ENCODE results near the gene LDHAL6B.

Gene LDHAL6B

GRCh38 chr15:59186501-59186900 is 20.1 kb upstream of the LDHAL6B start:
- no peaks in the 10 kb centered on the region for H3K27me3 ChIP-seq (replicated peaks in 2 of 5; ENCODE audit: control insufficient read depth in 4 of 5, insufficient read depth in 5 of 5, low read length in 4 of 5)
- H3K9me3 ChIP-seq (ENCODE audit: control extremely low read depth in 1 of 5, control insufficient read depth in 4 of 5, insufficient read depth in 2 of 5, low read depth in 1 of 5, low read length in 4 of 5) = peaks cover 0 to 10% (median 7%) of the 10 kb centered on the region in 5 experiments
- H3K27ac ChIP-seq (ENCODE audit: insufficient read depth in 1 of 2, low read depth in 1 of 2, low read length in 2 of 2, poor library complexity in 1 of 2, severe bottlenecking in 2 of 2) = no peak overlapping the region
- DNase-seq = no peak
- H3K4me3 ChIP-seq (ENCODE audit: control insufficient read depth in 1 of 7, extremely low read depth in 1 of 7, insufficient read depth in 4 of 7, low read depth in 2 of 7, low read length in 6 of 7) = no peak overlapping the region
- WGBS (ENCODE audit: insufficient coverage) = 92% methylated on average over 2 of the region's 4 CpGs
- ChIA-PET CTCF (no interaction called here), POLR2A (no interaction called here)
- peaks cover 0 to 28% (median 3%) of the 10 kb centered on the region in 4 experiments for H3K36me3 ChIP-seq (ENCODE audit: control insufficient read depth in 4 of 4, insufficient read depth in 4 of 4, low read length in 3 of 4)
- no peaks in the 10 kb centered on the region for H3K4me1 ChIP-seq (ENCODE audit: control extremely low read depth in 1 of 4, control insufficient read depth in 4 of 4, insufficient read depth in 4 of 4, low read length in 3 of 4)

- no peak overlapping the region for H3K4me3 ChIP-seq (ENCODE audit: control insufficient read depth in 1 of 7, extremely low read depth in 1 of 7, insufficient read depth in 4 of 7, low read depth in 2 of 7, low read length in 6 of 7)
- ChIA-PET POLR2A (no interaction called here), CTCF (no interaction called here)
- no peaks in the 10 kb centered on the region for H3K4me1 ChIP-seq (ENCODE audit: control extremely low read depth in 1 of 4, control insufficient read depth in 4 of 4, insufficient read depth in 4 of 4, low read length in 3 of 4)
- H3K36me3 ChIP-seq (ENCODE audit: control insufficient read depth in 4 of 4, insufficient read depth in 4 of 4, low read length in 3 of 4) = peaks cover 0 to 21% (median 1%) of the 10 kb centered on the region in 4 experiments
- peaks cover 0 to 6% (median 0%) of the 10 kb centered on the region in 5 experiments for H3K9me3 ChIP-seq (ENCODE audit: control extremely low read depth in 1 of 5, control insufficient read depth in 4 of 5, insufficient read depth in 2 of 5, low read depth in 1 of 5, low read length in 4 of 5)
- no peak overlapping the region for H3K27ac ChIP-seq (ENCODE audit: insufficient read depth in 1 of 2, low read depth in 1 of 2, low read length in 2 of 2, poor library complexity in 1 of 2, severe bottlenecking in 2 of 2)
- no peaks in the 10 kb centered on the region for H3K27me3 ChIP-seq (replicated peaks in 2 of 5; ENCODE audit: control insufficient read depth in 4 of 5, insufficient read depth in 5 of 5, low read length in 4 of 5)
- no peak for DNase-seq
- WGBS (ENCODE audit: insufficient coverage) = 95% methylated on average over 5 of the region's 5 CpGs
Observed at GRCh38 chr15:59189241-59189640, 17.4 kb upstream of the LDHAL6B start.

- WGBS (ENCODE audit: insufficient coverage) = 100% methylated on average over 6 of the region's 7 CpGs
- H3K4me3 ChIP-seq (ENCODE audit: control insufficient read depth in 1 of 7, extremely low read depth in 1 of 7, insufficient read depth in 4 of 7, low read depth in 2 of 7, low read length in 6 of 7) = no peak overlapping the region
- POLR2A ChIA-PET = no interaction called here
- peaks cover 0 to 25% (median 5%) of the 10 kb centered on the region in 4 experiments for H3K36me3 ChIP-seq (ENCODE audit: control insufficient read depth in 4 of 4, insufficient read depth in 4 of 4, low read length in 3 of 4)
- H3K4me1 ChIP-seq (ENCODE audit: control extremely low read depth in 1 of 4, control insufficient read depth in 4 of 4, insufficient read depth in 4 of 4, low read length in 3 of 4) = peaks cover 0 to 4% (median 0%) of the 10 kb centered on the region in 4 experiments
- H3K27ac ChIP-seq (ENCODE audit: insufficient read depth in 1 of 2, low read depth in 1 of 2, low read length in 2 of 2, poor library complexity in 1 of 2, severe bottlenecking in 2 of 2) = no peak overlapping the region
- peaks cover 0 to 6% (median 0%) of the 10 kb centered on the region in 5 experiments for H3K9me3 ChIP-seq (ENCODE audit: control extremely low read depth in 1 of 5, control insufficient read depth in 4 of 5, insufficient read depth in 2 of 5, low read depth in 1 of 5, low read length in 4 of 5)
- CTCF ChIA-PET = interaction anchor here (1.0 kb wide), 1 partner anchor 28 kb away, joined by 3 read pairs; no protein-coding TSS in a partner anchor
- DNase-seq = no peak
- H3K27me3 ChIP-seq (replicated peaks in 2 of 5; ENCODE audit: control insufficient read depth in 4 of 5, insufficient read depth in 5 of 5, low read length in 4 of 5) = no peaks in the 10 kb centered on the region
Observed at GRCh38 chr15:59190291-59190690, 16.4 kb upstream of the LDHAL6B start.

- peaks cover 0 to 4% (median 0%) of the 10 kb centered on the region in 4 experiments for H3K4me1 ChIP-seq (ENCODE audit: control extremely low read depth in 1 of 4, control insufficient read depth in 4 of 4, insufficient read depth in 4 of 4, low read length in 3 of 4)
- no peaks in the 10 kb centered on the region for H3K27me3 ChIP-seq (replicated peaks in 2 of 5; ENCODE audit: control insufficient read depth in 4 of 5, insufficient read depth in 5 of 5, low read length in 4 of 5)
- ChIA-PET POLR2A (no interaction called here), CTCF (no interaction called here)
- H3K9me3 ChIP-seq (ENCODE audit: control extremely low read depth in 1 of 5, control insufficient read depth in 4 of 5, insufficient read depth in 2 of 5, low read depth in 1 of 5, low read length in 4 of 5) = peaks cover 0 to 6% (median 0%) of the 10 kb centered on the region in 5 experiments
- no peak overlapping the region for H3K27ac ChIP-seq (ENCODE audit: insufficient read depth in 1 of 2, low read depth in 1 of 2, low read length in 2 of 2, poor library complexity in 1 of 2, severe bottlenecking in 2 of 2)
- peaks cover 0 to 25% (median 5%) of the 10 kb centered on the region in 4 experiments for H3K36me3 ChIP-seq (ENCODE audit: control insufficient read depth in 4 of 4, insufficient read depth in 4 of 4, low read length in 3 of 4)
- 96% methylated on average over 2 of the region's 6 CpGs for WGBS (ENCODE audit: insufficient coverage)
- no peak for DNase-seq
- no peak overlapping the region for H3K4me3 ChIP-seq (ENCODE audit: control insufficient read depth in 1 of 7, extremely low read depth in 1 of 7, insufficient read depth in 4 of 7, low read depth in 2 of 7, low read length in 6 of 7)
Observed at GRCh38 chr15:59191855-59192237, 14.8 kb upstream of the LDHAL6B start.

GRCh38 chr15:59194639-59195325 is 11.9 kb upstream of the LDHAL6B start:
- WGBS (ENCODE audit: insufficient coverage) = 98% methylated on average over 7 of the region's 10 CpGs
- POLR2A ChIA-PET = no interaction called here
- peaks cover 0 to 16% (median 4%) of the 10 kb centered on the region in 4 experiments for H3K36me3 ChIP-seq (ENCODE audit: control insufficient read depth in 4 of 4, insufficient read depth in 4 of 4, low read length in 3 of 4)

GRCh38 chr15:59196416-59196815 is 10.2 kb upstream of the LDHAL6B start:
- ChIA-PET CTCF (no interaction called here), POLR2A (no interaction called here)
- no peak overlapping the region for H3K4me3 ChIP-seq (ENCODE audit: control insufficient read depth in 1 of 7, extremely low read depth in 1 of 7, insufficient read depth in 4 of 7, low read depth in 2 of 7, low read length in 6 of 7)
- H3K27ac ChIP-seq (ENCODE audit: insufficient read depth in 1 of 2, low read depth in 1 of 2, low read length in 2 of 2, poor library complexity in 1 of 2, severe bottlenecking in 2 of 2) = no peak overlapping the region
- no peaks in the 10 kb centered on the region for H3K9me3 ChIP-seq (ENCODE audit: control extremely low read depth in 1 of 5, control insufficient read depth in 4 of 5, insufficient read depth in 2 of 5, low read depth in 1 of 5, low read length in 4 of 5)
- 100% methylated on average over 1 of the region's 2 CpGs for WGBS (ENCODE audit: insufficient coverage)
- peaks cover 0 to 14% (median 4%) of the 10 kb centered on the region in 4 experiments for H3K36me3 ChIP-seq (ENCODE audit: control insufficient read depth in 4 of 4, insufficient read depth in 4 of 4, low read length in 3 of 4)
- H3K4me1 ChIP-seq (ENCODE audit: control extremely low read depth in 1 of 4, control insufficient read depth in 4 of 4, insufficient read depth in 4 of 4, low read length in 3 of 4) = peaks cover 0 to 4% (median 0%) of the 10 kb centered on the region in 4 experiments
- H3K27me3 ChIP-seq (replicated peaks in 2 of 5; ENCODE audit: control insufficient read depth in 4 of 5, insufficient read depth in 5 of 5, low read length in 4 of 5) = no peaks in the 10 kb centered on the region
- no peak for DNase-seq

More at GRCh38 chr15:59194639-59195325, 11.9 kb upstream of the LDHAL6B start:
- H3K4me1 ChIP-seq (ENCODE audit: control extremely low read depth in 1 of 4, control insufficient read depth in 4 of 4, insufficient read depth in 4 of 4, low read length in 3 of 4) = peaks cover 0 to 4% (median 0%) of the 10 kb centered on the region in 4 experiments
- no peaks in the 10 kb centered on the region for H3K27me3 ChIP-seq (replicated peaks in 2 of 5; ENCODE audit: control insufficient read depth in 4 of 5, insufficient read depth in 5 of 5, low read length in 4 of 5)
- no peaks in the 10 kb centered on the region for H3K9me3 ChIP-seq (ENCODE audit: control extremely low read depth in 1 of 5, control insufficient read depth in 4 of 5, insufficient read depth in 2 of 5, low read depth in 1 of 5, low read length in 4 of 5)
- H3K27ac ChIP-seq (ENCODE audit: insufficient read depth in 1 of 2, low read depth in 1 of 2, low read length in 2 of 2, poor library complexity in 1 of 2, severe bottlenecking in 2 of 2) = no peak overlapping the region
- no peak overlapping the region for H3K4me3 ChIP-seq (ENCODE audit: control insufficient read depth in 1 of 7, extremely low read depth in 1 of 7, insufficient read depth in 4 of 7, low read depth in 2 of 7, low read length in 6 of 7)
- CTCF ChIA-PET = interaction anchor here (1.3 kb wide), 1 partner anchor 21 kb away, joined by 3 read pairs; no protein-coding TSS in a partner anchor
- no peak for DNase-seq

GRCh38 chr15:59197454-59197853 is 9.2 kb upstream of the LDHAL6B start:
- DNase-seq = no peak
- H3K4me1 ChIP-seq (ENCODE audit: control extremely low read depth in 1 of 4, control insufficient read depth in 4 of 4, insufficient read depth in 4 of 4, low read length in 3 of 4) = peaks cover 0 to 4% (median 0%) of the 10 kb centered on the region in 4 experiments
- H3K27ac ChIP-seq (ENCODE audit: insufficient read depth in 1 of 2, low read depth in 1 of 2, low read length in 2 of 2, poor library complexity in 1 of 2, severe bottlenecking in 2 of 2) = no peak overlapping the region
- WGBS (ENCODE audit: insufficient coverage) = 100% methylated on average over 1 of the region's 2 CpGs
- POLR2A ChIA-PET = no interaction called here
- CTCF ChIA-PET = no interaction called here
- H3K27me3 ChIP-seq (replicated peaks in 2 of 5; ENCODE audit: control insufficient read depth in 4 of 5, insufficient read depth in 5 of 5, low read length in 4 of 5) = no peaks in the 10 kb centered on the region
- no peaks in the 10 kb centered on the region for H3K9me3 ChIP-seq (ENCODE audit: control extremely low read depth in 1 of 5, control insufficient read depth in 4 of 5, insufficient read depth in 2 of 5, low read depth in 1 of 5, low read length in 4 of 5)
- H3K4me3 ChIP-seq (ENCODE audit: control insufficient read depth in 1 of 7, extremely low read depth in 1 of 7, insufficient read depth in 4 of 7, low read depth in 2 of 7, low read length in 6 of 7) = no peak overlapping the region
- peaks cover 0 to 18% (median 4%) of the 10 kb centered on the region in 4 experiments for H3K36me3 ChIP-seq (ENCODE audit: control insufficient read depth in 4 of 4, insufficient read depth in 4 of 4, low read length in 3 of 4)
